HUES48 (cell line): Measurements from ENCODE around the gene MMAB.

Experiments
- H3K27ac ChIP-seq: one replicate; pipeline ENCODE4 v1.7.0; 2013; ENCODE audit warnings: low read depth, low read length, inconsistent platforms
- H3K27me3 ChIP-seq: 2 replicates; pipeline ENCODE4 v1.6.1; 2013; ENCODE audit warnings: mild to moderate bottlenecking, low read length; ENCODE audit not compliant: control insufficient read depth, insufficient read depth
- H3K36me3 ChIP-seq: 2 replicates; pipeline ENCODE4 v1.6.1; 2013; ENCODE audit warnings: low read length; ENCODE audit not compliant: control insufficient read depth, insufficient read depth
- H3K4me1 ChIP-seq: 2 replicates; pipeline ENCODE4 v1.6.1; 2013; ENCODE audit warnings: mild to moderate bottlenecking, low read length; ENCODE audit not compliant: control insufficient read depth, insufficient read depth
- H3K4me3 ChIP-seq: 2 replicates; pipeline ENCODE4 v1.5.1; 2013; ENCODE audit warnings: mild to moderate bottlenecking, low read depth, low read length
- H3K9ac ChIP-seq: 2 replicates; pipeline ENCODE4 v1.6.1; 2013; ENCODE audit warnings: mild to moderate bottlenecking, low read depth, low read length, moderate library complexity
- H3K9me3 ChIP-seq: 2 replicates; pipeline ENCODE4 v1.6.1; 2013; ENCODE audit warnings: low read length; ENCODE audit not compliant: control insufficient read depth, insufficient read depth

The MMAB gene

GRCh38 chr12:109538191-109538863 is 35.0 kb downstream of the MMAB start:
- H3K27me3 ChIP-seq: no peaks in the 10 kb centered on the region
- no peaks in the 10 kb centered on the region for H3K9me3 ChIP-seq
- no peak overlapping the region for H3K9ac ChIP-seq
- H3K4me1 ChIP-seq: no peaks in the 10 kb centered on the region
- H3K27ac ChIP-seq: no peak overlapping the region
- H3K4me3 ChIP-seq: no peak overlapping the region
- H3K36me3 ChIP-seq: 0 out of 2 replicates have a peak, but pooled peaks cover 5% of the 10 kb centered on the region

- H3K4me3 ChIP-seq: no peak overlapping the region
- no peaks in the 10 kb centered on the region for H3K4me1 ChIP-seq
- H3K27me3 ChIP-seq: no peaks in the 10 kb centered on the region
- no peak overlapping the region for H3K9ac ChIP-seq
- H3K9me3 ChIP-seq: no peaks in the 10 kb centered on the region
- 0 out of 2 replicates have a peak, but pooled peaks cover 5% of the 10 kb centered on the region for H3K36me3 ChIP-seq
- no peak overlapping the region for H3K27ac ChIP-seq
Measured at GRCh38 chr12:109537136-109537535, 36.2 kb downstream of the MMAB start.

- Histone ChIP-seq H3K9ac (no peak overlapping the region), H3K36me3 (peaks cover 11% of the 10 kb centered on the region; the same call in 1 of the 2 replicates), H3K4me1 (no peaks in the 10 kb centered on the region), H3K9me3 (no peaks in the 10 kb centered on the region), H3K27ac (no peak overlapping the region), H3K4me3 (no peak overlapping the region), H3K27me3 (no peaks in the 10 kb centered on the region)
Measured at GRCh38 chr12:109535863-109536250, 37.4 kb downstream of the MMAB start.

- Histone ChIP-seq H3K9me3 (no peaks in the 10 kb centered on the region), H3K9ac (no peak overlapping the region), H3K27me3 (no peaks in the 10 kb centered on the region), H3K4me3 (no peak overlapping the region), H3K27ac (no peak overlapping the region), H3K36me3 (peaks cover 15% of the 10 kb centered on the region; the same call in 1 of the 2 replicates), H3K4me1 (no peaks in the 10 kb centered on the region)
Measured at GRCh38 chr12:109535231-109535862, 38.0 kb downstream of the MMAB start.

GRCh38 chr12:109534456-109534855 is 38.8 kb downstream of the MMAB start:
- Histone ChIP-seq H3K4me1 (peaks cover 4% of the 10 kb centered on the region; the same call in 1 of the 2 replicates), H3K4me3 (no peak overlapping the region), H3K9me3 (no peaks in the 10 kb centered on the region), H3K27me3 (no peaks in the 10 kb centered on the region), H3K9ac (no peak overlapping the region), H3K27ac (no peak overlapping the region), H3K36me3 (peaks cover 17% of the 10 kb centered on the region; the same call in 1 of the 2 replicates)

GRCh38 chr12:109533487-109533740 is 39.9 kb downstream of the MMAB start:
- no peak overlapping the region for H3K27ac ChIP-seq
- peaks cover 4% of the 10 kb centered on the region; the same call in 1 of the 2 replicates for H3K4me1 ChIP-seq

GRCh38 chr12:109532721-109533486 is 40.4 kb downstream of the MMAB start:
- Histone ChIP-seq H3K9ac (no peak overlapping the region), H3K27me3 (no peaks in the 10 kb centered on the region), H3K4me1 (peaks cover 4% of the 10 kb centered on the region; the same call in 1 of the 2 replicates), H3K9me3 (no peaks in the 10 kb centered on the region), H3K4me3 (no peak overlapping the region), H3K36me3 (peaks cover 17% of the 10 kb centered on the region; the same call in 1 of the 2 replicates), H3K27ac (no peak overlapping the region)

More at GRCh38 chr12:109533487-109533740, 39.9 kb downstream of the MMAB start:
- Histone ChIP-seq H3K9ac (no peak overlapping the region), H3K36me3 (peaks cover 17% of the 10 kb centered on the region; the same call in 1 of the 2 replicates), H3K27me3 (no peaks in the 10 kb centered on the region), H3K4me3 (no peak overlapping the region), H3K9me3 (no peaks in the 10 kb centered on the region)

- peaks cover 4% of the 10 kb centered on the region; the same call in 1 of the 2 replicates for H3K4me1 ChIP-seq
- H3K27me3 ChIP-seq: no peaks in the 10 kb centered on the region
- H3K4me3 ChIP-seq: no peak overlapping the region
- peaks cover 17% of the 10 kb centered on the region; the same call in 1 of the 2 replicates for H3K36me3 ChIP-seq
- no peak overlapping the region for H3K27ac ChIP-seq
- H3K9me3 ChIP-seq: no peaks in the 10 kb centered on the region
- no peak overlapping the region for H3K9ac ChIP-seq
Measured at GRCh38 chr12:109531411-109531810, 41.9 kb downstream of the MMAB start.

GRCh38 chr12:109529691-109530640 is 43.3 kb downstream of the MMAB start:
- H3K9me3 ChIP-seq: no peaks in the 10 kb centered on the region
- H3K4me1 ChIP-seq: peaks cover 4% of the 10 kb centered on the region; the same call in 1 of the 2 replicates
- no peak overlapping the region for H3K9ac ChIP-seq
- H3K4me3 ChIP-seq: no peak overlapping the region
- H3K27me3 ChIP-seq: no peaks in the 10 kb centered on the region
- no peak overlapping the region for H3K27ac ChIP-seq
- peaks cover 15% of the 10 kb centered on the region; the same call in 1 of the 2 replicates for H3K36me3 ChIP-seq

GRCh38 chr12:109527489-109528123 is 45.7 kb downstream of the MMAB start:
- no peak overlapping the region for H3K4me3 ChIP-seq
- no peak overlapping the region for H3K27ac ChIP-seq
- peaks cover 22% of the 10 kb centered on the region; the same call in 1 of the 2 replicates for H3K36me3 ChIP-seq

More at GRCh38 chr12:109527489-109528123, 45.7 kb downstream of the MMAB start:
- H3K9ac ChIP-seq: no peak overlapping the region
- no peaks in the 10 kb centered on the region for H3K27me3 ChIP-seq
- no peaks in the 10 kb centered on the region for H3K9me3 ChIP-seq
- peaks cover 4% of the 10 kb centered on the region; the same call in 1 of the 2 replicates for H3K4me1 ChIP-seq
